ENCODE data around the gene OASL.
"Not testable (repeated sequence)": the region's sequence is repeated elsewhere in the genome, so short reads cannot be mapped to it uniquely, and the experiment has no call there.

DNA sequence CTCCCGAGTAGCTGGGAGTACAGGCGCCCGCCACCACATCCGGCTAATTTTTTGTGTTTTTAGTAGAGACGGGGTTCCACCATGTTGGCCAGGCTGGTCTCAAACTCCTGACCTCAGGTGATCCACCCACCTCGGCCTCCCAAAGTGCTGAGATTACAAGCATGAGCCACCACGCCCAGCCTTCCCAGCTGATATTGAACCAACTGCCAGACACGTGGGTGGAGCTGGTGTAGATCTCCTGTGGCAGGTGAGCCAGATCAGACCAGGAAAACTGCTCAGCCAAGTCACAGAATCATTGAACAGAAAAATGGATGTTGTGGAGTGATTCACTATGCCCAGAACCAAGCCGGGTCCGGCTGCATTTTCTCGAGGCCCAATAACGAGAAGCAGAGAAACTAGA lies 8.4 kb upstream of the OASL start:
- not testable (repeated sequence) for TF ChIP-seq CEBPB (IDR thresholded peaks at IDR 0.05; ENCODE audit: low read depth, low read length); POLR2A (IDR thresholded peaks at IDR 0.05; ENCODE audit: low read depth, low read length); RAD21 (IDR thresholded peaks at IDR 0.05; ENCODE audit: low read length); BHLHE40 (IDR thresholded peaks at IDR 0.05; ENCODE audit: low read depth, low read length); SMC3 (IDR thresholded peaks at IDR 0.05; ENCODE audit: low read depth, low read length); RCOR1 (IDR thresholded peaks at IDR 0.05; ENCODE audit: insufficient replicate concordance, low read length); MAFK (IDR thresholded peaks at IDR 0.05; ENCODE audit: low read depth, low read length); CHD1 (IDR thresholded peaks at IDR 0.05; ENCODE audit: low read depth, low read length)
- TF ChIP-seq, protein P1, sequence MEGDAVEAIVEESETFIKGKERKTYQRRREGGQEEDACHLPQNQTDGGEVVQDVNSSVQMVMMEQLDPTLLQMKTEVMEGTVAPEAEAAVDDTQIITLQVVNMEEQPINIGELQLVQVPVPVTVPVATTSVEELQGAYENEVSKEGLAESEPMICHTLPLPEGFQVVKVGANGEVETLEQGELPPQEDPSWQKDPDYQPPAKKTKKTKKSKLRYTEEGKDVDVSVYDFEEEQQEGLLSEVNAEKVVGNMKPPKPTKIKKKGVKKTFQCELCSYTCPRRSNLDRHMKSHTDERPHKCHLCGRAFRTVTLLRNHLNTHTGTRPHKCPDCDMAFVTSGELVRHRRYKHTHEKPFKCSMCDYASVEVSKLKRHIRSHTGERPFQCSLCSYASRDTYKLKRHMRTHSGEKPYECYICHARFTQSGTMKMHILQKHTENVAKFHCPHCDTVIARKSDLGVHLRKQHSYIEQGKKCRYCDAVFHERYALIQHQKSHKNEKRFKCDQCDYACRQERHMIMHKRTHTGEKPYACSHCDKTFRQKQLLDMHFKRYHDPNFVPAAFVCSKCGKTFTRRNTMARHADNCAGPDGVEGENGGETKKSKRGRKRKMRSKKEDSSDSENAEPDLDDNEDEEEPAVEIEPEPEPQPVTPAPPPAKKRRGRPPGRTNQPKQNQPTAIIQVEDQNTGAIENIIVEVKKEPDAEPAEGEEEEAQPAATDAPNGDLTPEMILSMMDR (conservative IDR thresholded peaks at IDR 0.05; ENCODE audit: low read depth, low read length): not testable (repeated sequence)
- TF ChIP-seq, protein P2, sequence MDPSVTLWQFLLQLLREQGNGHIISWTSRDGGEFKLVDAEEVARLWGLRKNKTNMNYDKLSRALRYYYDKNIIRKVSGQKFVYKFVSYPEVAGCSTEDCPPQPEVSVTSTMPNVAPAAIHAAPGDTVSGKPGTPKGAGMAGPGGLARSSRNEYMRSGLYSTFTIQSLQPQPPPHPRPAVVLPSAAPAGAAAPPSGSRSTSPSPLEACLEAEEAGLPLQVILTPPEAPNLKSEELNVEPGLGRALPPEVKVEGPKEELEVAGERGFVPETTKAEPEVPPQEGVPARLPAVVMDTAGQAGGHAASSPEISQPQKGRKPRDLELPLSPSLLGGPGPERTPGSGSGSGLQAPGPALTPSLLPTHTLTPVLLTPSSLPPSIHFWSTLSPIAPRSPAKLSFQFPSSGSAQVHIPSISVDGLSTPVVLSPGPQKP (IDR thresholded peaks at IDR 0.05; ENCODE audit: borderline replicate concordance, low read depth, low read length): not testable (repeated sequence)
- TF ChIP-seq, protein P3, sequence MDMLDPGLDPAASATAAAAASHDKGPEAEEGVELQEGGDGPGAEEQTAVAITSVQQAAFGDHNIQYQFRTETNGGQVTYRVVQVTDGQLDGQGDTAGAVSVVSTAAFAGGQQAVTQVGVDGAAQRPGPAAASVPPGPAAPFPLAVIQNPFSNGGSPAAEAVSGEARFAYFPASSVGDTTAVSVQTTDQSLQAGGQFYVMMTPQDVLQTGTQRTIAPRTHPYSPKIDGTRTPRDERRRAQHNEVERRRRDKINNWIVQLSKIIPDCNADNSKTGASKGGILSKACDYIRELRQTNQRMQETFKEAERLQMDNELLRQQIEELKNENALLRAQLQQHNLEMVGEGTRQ (IDR thresholded peaks at IDR 0.05; ENCODE audit: low read depth, low read length): not testable (repeated sequence)

Measured in IMR-90 (cell line).